ENCODE data around the gene HNRNPD. TPM values are rescaled to one million over a fixed set of nuclear protein-coding genes. Genes with fewer than 3 reads are reported as not detected.
"Not testable (repeated sequence)": the region's sequence is repeated elsewhere in the genome, so short reads cannot be mapped to it uniquely, and the experiment has no call there.

Gene HNRNPD
- total RNA-seq, 4 donors from 2014 or later, result 54.0 to 140 (median 60.4) TPM

- no peak overlapping the region for H3K4me3 ChIP-seq (ENCODE audit: low read depth, poor library complexity, severe bottlenecking)
- WGBS, 2 donors, result 93 to 97% methylated on average over 11 of the region's 11 CpGs
- TF ChIP-seq CTCF (IDR thresholded peaks at IDR 0.05) (no peak), POLR2A (IDR thresholded peaks at IDR 0.05) (no peak)
- intact Hi-C loops (cut with DNase I; ENCODE audit: low total_unique reads), result no loop called here
- no peak for DNase-seq (ENCODE audit: low spot score in 2 of 2)
Measured at GRCh38 chr4:82354788-82355187, 19.0 kb downstream of the HNRNPD start.

- no peak overlapping the region for H3K4me3 ChIP-seq (ENCODE audit: low read depth, poor library complexity, severe bottlenecking)
- TF ChIP-seq CTCF (IDR thresholded peaks at IDR 0.05) (no peak), POLR2A (IDR thresholded peaks at IDR 0.05) (no peak)
- 48 to 59% methylated on average over 2 of the region's 2 CpGs for WGBS, 2 donors
- DNase-seq (ENCODE audit: low spot score in 2 of 2), result no peak
- intact Hi-C loops (cut with DNase I; ENCODE audit: low total_unique reads), result no loop called here
Measured at GRCh38 chr4:82352825-82353366, 20.9 kb downstream of the HNRNPD start.

DNA sequence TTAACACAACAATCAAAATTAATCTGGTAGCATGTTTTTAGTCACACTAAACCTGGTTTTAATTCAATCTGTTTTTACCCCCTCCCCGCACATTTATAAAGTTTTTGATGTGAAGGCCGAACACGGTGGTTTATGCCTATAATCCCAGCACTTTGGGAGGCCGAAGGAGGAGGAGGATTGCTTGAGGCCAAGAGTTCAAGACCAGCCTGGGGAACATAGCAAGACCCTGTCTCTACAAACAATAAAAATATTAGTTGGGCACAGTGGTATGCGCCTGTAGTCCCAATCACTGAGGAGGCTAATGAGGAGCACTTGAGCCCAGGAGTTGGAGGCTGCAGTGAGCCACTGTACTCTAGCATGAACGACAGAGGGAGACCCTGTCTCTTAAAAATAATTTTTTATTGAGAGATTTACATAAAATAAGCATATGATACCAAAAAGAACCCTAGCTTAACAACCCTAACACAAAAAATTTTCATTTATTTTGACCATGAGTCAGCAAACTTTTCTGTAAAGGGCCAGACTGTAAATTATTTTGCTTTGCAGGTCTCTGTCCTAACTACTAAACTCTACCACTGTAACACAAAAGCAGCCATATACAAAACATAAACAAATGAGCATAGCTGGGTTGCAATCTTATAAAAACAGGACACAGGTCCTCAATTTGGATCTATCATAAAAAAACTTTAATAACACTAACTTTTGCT is 21.5 kb downstream of the HNRNPD start:
- WGBS, 2 donors, result 78 to 87% methylated on average over 6 of the region's 6 CpGs
- DNase-seq (ENCODE audit: low spot score in 2 of 2), result no peak
- intact Hi-C loops (cut with DNase I; ENCODE audit: low total_unique reads), result no loop called here
- no peak overlapping the region for H3K4me3 ChIP-seq (ENCODE audit: low read depth, poor library complexity, severe bottlenecking)
- TF ChIP-seq POLR2A (IDR thresholded peaks at IDR 0.05), result no peak
- no peak for TF ChIP-seq CTCF (IDR thresholded peaks at IDR 0.05)

GRCh38 chr4:82346126-82346525 is 27.7 kb downstream of the HNRNPD start:
- no peak for DNase-seq (ENCODE audit: low spot score in 2 of 2)
- intact Hi-C loops (cut with DNase I; ENCODE audit: low total_unique reads), result no loop called here
- TF ChIP-seq POLR2A (IDR thresholded peaks at IDR 0.05) (no peak), CTCF (IDR thresholded peaks at IDR 0.05) (no peak)
- H3K4me3 ChIP-seq (ENCODE audit: low read depth, poor library complexity, severe bottlenecking), result no peak overlapping the region

GRCh38 chr4:82335043-82335442 is 38.7 kb downstream of the HNRNPD start:
- TF ChIP-seq POLR2A (IDR thresholded peaks at IDR 0.05) (no peak), CTCF (IDR thresholded peaks at IDR 0.05) (no peak)
- no peak overlapping the region for H3K4me3 ChIP-seq (ENCODE audit: low read depth, poor library complexity, severe bottlenecking)
- intact Hi-C loops (cut with DNase I; ENCODE audit: low total_unique reads), result no loop called here
- DNase-seq (ENCODE audit: low spot score in 2 of 2), result no peak

DNA sequence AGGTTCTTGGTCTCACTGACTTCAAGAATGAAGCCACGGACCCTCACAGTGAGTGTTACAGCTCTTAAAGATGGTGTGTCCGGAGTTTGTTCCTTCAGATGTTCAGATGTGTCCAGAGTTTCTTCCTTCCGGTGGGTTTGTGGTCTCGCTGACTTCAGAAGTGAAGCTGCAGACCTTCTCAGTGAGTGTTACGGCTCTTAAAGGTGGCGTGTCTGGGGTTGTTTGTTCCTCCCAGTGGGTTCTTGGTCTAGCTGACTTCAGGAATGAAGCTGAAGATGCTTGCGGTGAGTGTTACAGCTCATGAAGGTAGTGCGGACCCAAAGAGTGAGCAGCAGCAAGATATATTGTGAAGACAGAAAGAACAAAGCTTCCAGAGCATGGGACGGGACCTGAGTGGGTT is 40.1 kb downstream of the HNRNPD start:
- WGBS, 2 donors, result 91 to 94% methylated on average over 9 of the region's 9 CpGs
- H3K4me3 ChIP-seq (ENCODE audit: low read depth, poor library complexity, severe bottlenecking); DNase-seq (ENCODE audit: low spot score in 2 of 2); intact Hi-C loops (cut with DNase I; ENCODE audit: low total_unique reads): not testable (repeated sequence)

Data from lower leg skin (tissue), 4 donors.